Mucosa of descending colon (tissue), 3 donors: ENCODE results near the gene IRGQ. TPM values are rescaled to one million over a fixed set of nuclear protein-coding genes. Genes with fewer than 3 reads are reported as not detected.
"Not testable (repeated sequence)": the region's sequence is repeated elsewhere in the genome, so short reads cannot be mapped to it uniquely, and the experiment has no call there.

Experiments
- ATAC-seq: fragments of 200-7000 bp; cut with Tn5 transposase; one replicate; pipeline ENCODE4 v1.9.1; 2020; ENCODE audit warnings: mild to moderate bottlenecking, moderate library complexity
- DNase-seq, 3 donors: peaks; one replicate each; pipeline ENCODE4 v3.0.0-alpha.2; 2020
- H3K36me3 ChIP-seq: fragments of 200-600 bp; one replicate; pipeline ENCODE4 v1.8.0; 2021; ENCODE audit warnings: low read depth, mild to moderate bottlenecking
- H3K4me1 ChIP-seq: fragments of 200-600 bp; one replicate; pipeline ENCODE4 v1.8.0; 2021; ENCODE audit warnings: low read depth, mild to moderate bottlenecking
- H3K4me3 ChIP-seq: fragments of 200-600 bp; one replicate; pipeline ENCODE4 v1.8.0; 2021; ENCODE audit warnings: mild to moderate bottlenecking
- H3K9me3 ChIP-seq: fragments of 200-600 bp; one replicate; pipeline ENCODE4 v1.8.0; 2021; ENCODE audit warnings: mild to moderate bottlenecking
- CTCF ChIP-seq: fragments of 200-600 bp; IDR thresholded peaks from one replicate; pipeline ENCODE4 v1.8.0; 2022; ENCODE audit warnings: antibody characterized with exemption, mild to moderate bottlenecking
- intact Hi-C, 2 donors: fragments of 100-400 bp; cut with DNase I in 1 of 2; cut with micrococcal nuclease in 1 of 2; formaldehyde crosslinking; loops; one replicate each; pipeline versions ENCODE4 v1.11.0 to v1.11.1; 2022; cut with DNase I, micrococcal nuclease
- total RNA-seq, 3 donors: library from RNA; stranded (reverse); fragmentation: NEBNext Ultra II Directional in 2 of 3; extraction: Animal tissue kit (Norgen Biotek cat#: 25700) in 2 of 3; gene quantifications; one replicate each; pipeline versions ENCODE4 v1.2.1 to v1.2.4, GENCODE V29; 2021 to 2023
- donor health status: DM: no; HTN: no; CAD: no; lungs with moderate emphysema.
- donor health status: DM: no; HTN: no; CAD: no.
- donor health status: DM: no; HTN: yes; CAD: no.

IRGQ gene
- total RNA-seq, 3 donors from 2014 or later = 18.9 to 29.4 (median 21.9) TPM

GRCh38 chr19:43640424-43640757 lies 44.5 kb upstream of the IRGQ start:
- ATAC-seq = peak; percentile 4
- intact Hi-C loops = no loop called here
- no peak for DNase-seq
- Histone ChIP-seq H3K9me3 (no peaks in the 10 kb centered on the region), H3K4me3 (no peak overlapping the region), H3K36me3 (no peaks in the 10 kb centered on the region), H3K4me1 (peaks cover 6% of the 10 kb centered on the region)
- no peak for TF ChIP-seq CTCF

- ATAC-seq (peak; percentile 89), DNase-seq (peak; percentile 43 to 71 (median 65))
- Histone ChIP-seq H3K36me3 (no peaks in the 10 kb centered on the region), H3K4me1 (peaks cover 6% of the 10 kb centered on the region), H3K9me3 (no peaks in the 10 kb centered on the region), H3K4me3 (no peak within 1 kb of the TSS)
- no peak for TF ChIP-seq CTCF
- intact Hi-C loops = loop anchor here in 1 of 2 donors (10.0 kb wide), 1 partner anchor 85 kb away; no protein-coding TSS in a partner anchor
These were observed 43.8 kb upstream of the IRGQ start, which contains the start of gene CADM4 for GRCh38 chr19:43639519-43640423. TSS of gene CADM4 (minus strand) at chr19:43639850. CDS start at chr19:43639790, 60 bp downstream.

- no peaks in the 10 kb centered on the region for H3K9me3 ChIP-seq
- intact Hi-C loops = loop anchor here in 1 of 2 donors (10.0 kb wide), 1 partner anchor 84 kb away; no protein-coding TSS in a partner anchor
- no peak overlapping the region for H3K4me3 ChIP-seq
- no peak for TF ChIP-seq CTCF
- peaks cover 6% of the 10 kb centered on the region for H3K4me1 ChIP-seq
- DNase-seq (no peak), ATAC-seq (no peak)
- no peaks in the 10 kb centered on the region for H3K36me3 ChIP-seq
These were observed 43.1 kb upstream of the IRGQ start for GRCh38 chr19:43638995-43639518.

GRCh38 chr19:43638214-43638994 lies 42.5 kb upstream of the IRGQ start:
- no peak for TF ChIP-seq CTCF
- intact Hi-C loops = loop anchor here in 1 of 2 donors (10.0 kb wide), 1 partner anchor 84 kb away; no protein-coding TSS in a partner anchor
- no peaks in the 10 kb centered on the region for H3K9me3 ChIP-seq
- DNase-seq (no peak), ATAC-seq (no peak)
- no peaks in the 10 kb centered on the region for H3K36me3 ChIP-seq
- no peak overlapping the region for H3K4me3 ChIP-seq
- peaks cover 6% of the 10 kb centered on the region for H3K4me1 ChIP-seq

GRCh38 chr19:43636121-43636683 lies 40.3 kb upstream of the IRGQ start:
- H3K4me1 ChIP-seq = peaks cover 6% of the 10 kb centered on the region
- H3K4me3 ChIP-seq = no peak overlapping the region
- no peaks in the 10 kb centered on the region for H3K36me3 ChIP-seq
- ATAC-seq (no peak), DNase-seq (no peak)
- intact Hi-C loops = loop anchor here in 1 of 2 donors (10.0 kb wide), 1 partner anchor 81 kb away; no protein-coding TSS in a partner anchor
- no peak for TF ChIP-seq CTCF
- H3K9me3 ChIP-seq = no peaks in the 10 kb centered on the region

GRCh38 chr19:43635561-43635940 lies 39.6 kb upstream of the IRGQ start:
- ATAC-seq, H3K4me1 ChIP-seq, H3K9me3 ChIP-seq, H3K36me3 ChIP-seq, H3K4me3 ChIP-seq, DNase-seq: not testable (repeated sequence)
- intact Hi-C loops = loop anchor here in 1 of 2 donors (10.0 kb wide), 1 partner anchor 81 kb away; no protein-coding TSS in a partner anchor
